GM21390 (cell line): ENCODE results near the gene PARD6G.

Source experiments
- ATAC-seq: cut with Tn5 transposase; IDR thresholded peaks from one replicate; pipeline ENCODE4 v1.9.1; 2021; ENCODE audit not compliant: unreplicated experiment

Gene PARD6G

GRCh38 chr18:80191264-80191663 lies 56.0 kb downstream of the PARD6G start:
- no peak for ATAC-seq

GRCh38 chr18:80190311-80190710 lies 57.0 kb downstream of the PARD6G start:
- no peak for ATAC-seq

GRCh38 chr18:80189531-80189865 lies 57.8 kb downstream of the PARD6G start:
- ATAC-seq, result no peak

GRCh38 chr18:80188643-80189530 lies 58.4 kb downstream of the PARD6G start:
- ATAC-seq, result no peak

GRCh38 chr18:80187956-80188642 lies 59.2 kb downstream of the PARD6G start:
- ATAC-seq, result no peak

- no peak for ATAC-seq
Measured at GRCh38 chr18:80185545-80185944, 61.8 kb downstream of the PARD6G start.

GRCh38 chr18:80184243-80184772 lies 63.0 kb downstream of the PARD6G start:
- ATAC-seq, result no peak

GRCh38 chr18:80183273-80184050 lies 63.9 kb downstream of the PARD6G start:
- ATAC-seq, result no peak

DNA sequence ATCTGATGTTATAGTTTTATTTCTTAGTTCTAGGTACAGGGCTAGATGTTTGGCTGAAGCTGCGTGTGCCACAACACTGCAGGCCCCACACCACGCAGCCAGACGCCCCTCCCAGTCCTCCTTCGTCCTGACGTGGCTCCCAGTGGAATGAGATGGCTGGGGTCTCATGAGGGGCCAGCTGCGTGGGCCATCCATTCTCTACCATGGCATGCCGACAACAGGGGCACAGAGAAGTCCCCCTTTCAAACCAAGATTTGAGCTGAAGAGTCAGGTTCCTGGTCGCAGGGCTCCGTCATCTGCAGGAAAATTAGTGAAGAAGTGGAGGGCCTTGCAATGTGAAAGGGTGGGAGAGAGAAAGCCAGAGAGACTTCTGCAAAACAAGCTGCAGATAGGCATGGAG lies 64.5 kb downstream of the PARD6G start:
- ATAC-seq, result no peak

GRCh38 chr18:80181642-80182461 lies 65.5 kb downstream of the PARD6G start:
- ATAC-seq, result no peak

- no peak for ATAC-seq
Measured at GRCh38 chr18:80180778-80181564, 66.3 kb downstream of the PARD6G start.

- no peak for ATAC-seq
Measured at GRCh38 chr18:80179857-80180558, 67.3 kb downstream of the PARD6G start.

- no peak for ATAC-seq
Measured at GRCh38 chr18:80178935-80179818, 68.1 kb downstream of the PARD6G start.

DNA sequence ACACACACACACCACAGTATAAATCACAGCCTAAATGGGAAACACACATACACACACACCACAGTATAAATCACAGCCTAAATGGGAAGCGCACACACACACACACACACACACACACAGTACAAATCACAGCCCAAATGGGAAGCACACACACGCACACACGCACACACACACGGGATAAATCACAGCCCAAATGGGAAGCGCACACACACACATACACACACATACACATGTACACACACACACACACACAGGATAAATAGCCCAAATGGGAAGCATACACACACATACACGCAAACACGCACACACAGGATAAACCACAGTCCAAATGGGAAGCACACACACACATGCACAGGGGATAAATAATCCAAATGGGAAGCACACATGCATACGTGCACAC lies 70.2 kb downstream of the PARD6G start:
- no peak for ATAC-seq

DNA sequence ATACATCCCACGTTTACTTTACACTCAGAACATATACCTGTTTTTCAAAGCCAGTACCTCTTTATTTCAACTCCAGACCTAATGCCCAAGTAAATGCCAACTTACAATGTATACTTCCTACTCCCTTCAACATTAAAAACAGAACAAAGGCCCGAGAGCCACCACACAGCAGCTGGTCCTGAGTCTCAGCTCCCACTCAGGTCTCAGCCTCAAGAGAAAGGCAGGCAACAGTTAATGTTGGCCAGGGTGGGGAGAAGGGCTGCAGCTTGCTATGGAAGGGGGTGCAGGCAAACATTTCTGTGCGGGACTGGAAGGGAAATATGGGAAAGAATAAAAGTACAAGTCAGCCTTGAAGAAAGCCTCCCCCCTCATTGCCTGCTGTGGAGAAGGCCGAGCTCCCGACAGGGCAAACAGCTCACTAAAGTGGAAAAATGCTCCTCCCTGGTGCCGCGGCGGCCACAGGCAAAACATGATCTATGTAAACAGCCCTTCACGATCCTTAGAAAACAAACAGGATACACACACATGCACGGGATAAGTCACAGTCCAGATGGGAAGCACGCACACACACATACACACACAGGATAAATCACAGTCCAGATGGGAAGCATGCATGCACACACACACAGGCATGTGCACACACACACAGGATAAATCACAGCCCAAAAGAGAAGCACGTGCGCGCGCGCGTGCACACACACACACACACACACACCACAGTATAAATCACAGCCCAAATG lies 70.8 kb downstream of the PARD6G start:
- ATAC-seq, result no peak

GRCh38 chr18:80175451-80176204 lies 71.7 kb downstream of the PARD6G start:
- ATAC-seq, result no peak

- no peak for ATAC-seq
Measured at GRCh38 chr18:80173060-80173459, 74.3 kb downstream of the PARD6G start.
